Tibial nerve (tissue), 4 donors: ENCODE measurements around the gene NRXN3. TPM values are rescaled to one million over a fixed set of nuclear protein-coding genes. Genes with fewer than 3 reads are reported as not detected.

Source experiments
- DNase-seq, 2 donors: peaks; one replicate each; pipeline ENCODE4 v3.0.0-alpha.2; 2019; ENCODE audit warnings: low spot score in 2 of 2
- H3K27ac ChIP-seq, 4 donors: fragments of 200-600 bp; sonication (generic) in 3 of 4; one replicate each; pipeline ENCODE4 v1.5.1; 2017 to 2019; ENCODE audit warnings: mild to moderate bottlenecking in 1 of 4
- H3K27me3 ChIP-seq, 2 donors: fragments of 200-600 bp; sonication (generic) in 1 of 2; one replicate each; pipeline versions ENCODE4 v1.5.1 to v1.6.0; 2017 to 2019
- H3K36me3 ChIP-seq, 3 donors: fragments of 200-600 bp; sonication (generic); one replicate each; pipeline ENCODE4 v1.5.1; 2018 to 2019
- H3K4me1 ChIP-seq, 4 donors: fragments of 200-600 bp; sonication (generic) in 3 of 4; one replicate each; pipeline ENCODE4 v1.5.1; 2017 to 2019
- H3K4me3 ChIP-seq, 4 donors: fragments of 200-600 bp; sonication (generic) in 3 of 4; one replicate each; pipeline ENCODE4 v1.5.1; 2017 to 2019; ENCODE audit warnings: mild to moderate bottlenecking in 1 of 4, moderate library complexity in 1 of 4
- H3K9me3 ChIP-seq, 4 donors: fragments of 200-600 bp; sonication (generic) in 3 of 4; one replicate each; pipeline ENCODE4 v1.5.1; 2017 to 2019
- CTCF ChIP-seq, 5 experiments: fragments of 200-600 bp in 3 of 5; fragments of 450-650 bp in 2 of 5; sonication (generic) in 3 of 5; IDR thresholded peaks; one replicate each; pipeline ENCODE4 v1.5.1; 2016 to 2019; ENCODE audit warnings: antibody characterized with exemption in 5 of 5, mild to moderate bottlenecking in 3 of 5, moderate library complexity in 2 of 5
- EP300 ChIP-seq, 2 donors: sonication (generic); formaldehyde crosslinking; IDR thresholded peaks; one replicate each; pipeline ENCODE4 v1.6.1; 2017; ENCODE audit warnings: antibody characterized with exemption in 2 of 2, mild to moderate bottlenecking in 1 of 2
- POLR2A ChIP-seq, 2 donors: fragments of 450-650 bp; IDR thresholded peaks; one replicate each; pipeline ENCODE4 v1.6.1; 2017; ENCODE audit warnings: antibody characterized with exemption in 2 of 2, mild to moderate bottlenecking in 2 of 2, moderate library complexity in 2 of 2
- WGBS, 2 donors: methylation state at CpG; one replicate each; pipeline ENCODE4 v1.1.5; 2018; 5-methylcytosine and 5-hydroxymethylcytosine counted together
- total RNA-seq, 4 donors: library from RNA; depleted of rRNA; stranded (reverse); fragments of >200 nt; gene quantifications; one replicate each; pipeline ENCODE4 v1.1.0, GENCODE V29; 2016

Gene NRXN3
- total RNA-seq, 4 donors from 2014 or later, result 16.7 to 52.2 (median 19.7) TPM

- Histone ChIP-seq H3K4me1 (no peaks in the 10 kb centered on the region), H3K27ac (no peak overlapping the region), H3K4me3 (no peak overlapping the region), H3K9me3 (no peaks in the 10 kb centered on the region), H3K36me3 (no peaks in the 10 kb centered on the region), H3K27me3 (no peaks in the 10 kb centered on the region)
- 12 to 17% methylated on average over 3 of the region's 3 CpGs for WGBS, 2 donors
- TF ChIP-seq CTCF (IDR thresholded peaks at IDR 0.05) (no peak), EP300 (IDR thresholded peaks at IDR 0.05) (no peak), POLR2A (IDR thresholded peaks at IDR 0.05) (no peak)
- no peak for DNase-seq
These were observed 186.2 kb downstream of the NRXN3 start for GRCh38 chr14:78356391-78356790.

- TF ChIP-seq EP300 (IDR thresholded peaks at IDR 0.05) (no peak), CTCF (IDR thresholded peaks at IDR 0.05) (no peak), POLR2A (IDR thresholded peaks at IDR 0.05) (no peak)
- H3K36me3 ChIP-seq, result no peaks in the 10 kb centered on the region
- no peaks in the 10 kb centered on the region for H3K27me3 ChIP-seq
- H3K27ac ChIP-seq, result no peak overlapping the region
- WGBS, 2 donors, result 83 to 85% methylated on average over 4 of the region's 4 CpGs
- H3K4me3 ChIP-seq, result no peak overlapping the region
- no peaks in the 10 kb centered on the region for H3K4me1 ChIP-seq
- DNase-seq, result no peak
- no peaks in the 10 kb centered on the region for H3K9me3 ChIP-seq
These were observed 188.4 kb downstream of the NRXN3 start for GRCh38 chr14:78358591-78358990.

- no peak for DNase-seq
- Histone ChIP-seq H3K4me3 (no peak overlapping the region), H3K4me1 (no peaks in the 10 kb centered on the region), H3K36me3 (no peaks in the 10 kb centered on the region), H3K9me3 (no peaks in the 10 kb centered on the region), H3K27me3 (no peaks in the 10 kb centered on the region), H3K27ac (no peak overlapping the region)
- TF ChIP-seq EP300 (IDR thresholded peaks at IDR 0.05) (no peak), CTCF (IDR thresholded peaks at IDR 0.05) (no peak), POLR2A (IDR thresholded peaks at IDR 0.05) (no peak)
- 86 to 88% methylated on average over 5 of the region's 5 CpGs for WGBS, 2 donors
These were observed 189.4 kb downstream of the NRXN3 start for GRCh38 chr14:78359581-78359980.

GRCh38 chr14:78363008-78363407, 192.8 kb downstream of the NRXN3 start:
- no peak for DNase-seq
- no peak overlapping the region for H3K27ac ChIP-seq
- H3K36me3 ChIP-seq, result no peaks in the 10 kb centered on the region
- no peaks in the 10 kb centered on the region for H3K27me3 ChIP-seq
- no peak overlapping the region for H3K4me3 ChIP-seq
- no peaks in the 10 kb centered on the region for H3K9me3 ChIP-seq
- WGBS, 2 donors, result 78 to 82% methylated on average over 4 of the region's 4 CpGs
- no peak for TF ChIP-seq POLR2A (IDR thresholded peaks at IDR 0.05)
- H3K4me1 ChIP-seq, result no peaks in the 10 kb centered on the region

- no peaks in the 10 kb centered on the region for H3K4me1 ChIP-seq
- no peak overlapping the region for H3K4me3 ChIP-seq
- no peak overlapping the region for H3K27ac ChIP-seq
- no peaks in the 10 kb centered on the region for H3K9me3 ChIP-seq
- H3K36me3 ChIP-seq, result no peaks in the 10 kb centered on the region
- TF ChIP-seq CTCF (IDR thresholded peaks at IDR 0.05) (no peak), POLR2A (IDR thresholded peaks at IDR 0.05) (no peak), EP300 (IDR thresholded peaks at IDR 0.05) (no peak)
- H3K27me3 ChIP-seq, result no peaks in the 10 kb centered on the region
- DNase-seq, result no peak
These were observed 197.2 kb downstream of the NRXN3 start for GRCh38 chr14:78367355-78367754.

- no peaks in the 10 kb centered on the region for H3K9me3 ChIP-seq
- H3K4me1 ChIP-seq, result no peaks in the 10 kb centered on the region
- no peak for DNase-seq
- no peak overlapping the region for H3K4me3 ChIP-seq
- no peaks in the 10 kb centered on the region for H3K36me3 ChIP-seq
- 56 to 65% methylated on average over 3 of the region's 3 CpGs for WGBS, 2 donors
- no peak for TF ChIP-seq CTCF (IDR thresholded peaks at IDR 0.05)
- TF ChIP-seq EP300 (IDR thresholded peaks at IDR 0.05), result no peak
- no peak for TF ChIP-seq POLR2A (IDR thresholded peaks at IDR 0.05)
- H3K27ac ChIP-seq, result no peak overlapping the region
- H3K27me3 ChIP-seq, result no peaks in the 10 kb centered on the region
These were observed 212.9 kb downstream of the NRXN3 start for GRCh38 chr14:78383060-78383459.
